Ramos (cell line): ENCODE results near the gene KIFC3.
"Not testable (repeated sequence)": the region's sequence is repeated elsewhere in the genome, so short reads cannot be mapped to it uniquely, and the experiment has no call there.

ENCODE experiments used
- in situ Hi-C: fragments of 300-500 bp; cut with MboI; formaldehyde crosslinking; loops from one replicate; pipeline ENCODE4 v1.14.3; 2022; ENCODE audit warnings: low sequenced_read_pairs; ENCODE audit not compliant: unreplicated experiment

The KIFC3 gene

DNA sequence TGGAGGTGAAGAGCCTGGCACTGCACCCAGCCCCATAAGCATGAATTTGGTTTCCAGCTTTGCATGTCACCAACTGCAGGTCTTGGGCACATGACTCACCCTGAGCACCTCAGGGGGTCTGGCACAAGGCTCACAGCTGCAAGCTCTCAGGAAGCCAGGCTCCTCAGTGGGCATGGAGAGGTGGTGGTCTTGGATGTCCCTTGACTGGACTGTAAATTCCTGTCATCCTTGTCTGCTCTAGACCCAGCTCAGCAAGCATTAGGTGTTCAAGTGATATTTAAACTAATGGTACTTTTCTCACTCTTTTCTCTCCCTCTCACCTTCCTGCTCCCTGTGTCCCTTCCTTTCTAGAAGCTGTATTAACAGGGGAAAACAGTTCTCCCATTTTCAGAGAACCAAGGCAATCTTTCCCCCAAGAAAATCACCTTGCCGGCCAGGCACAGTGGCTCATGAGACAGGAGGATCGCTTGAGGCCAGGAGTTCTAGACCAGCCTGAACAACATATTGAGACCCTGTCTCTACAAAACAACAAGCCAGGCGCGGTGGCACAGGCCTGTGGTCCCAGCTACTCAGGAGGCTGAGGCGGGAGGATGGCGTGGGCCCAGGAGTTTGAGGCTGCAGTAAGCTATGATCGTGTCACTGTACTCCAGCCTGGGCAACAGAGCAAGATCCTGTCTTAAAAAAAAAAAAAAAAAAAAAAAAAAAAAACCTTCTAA, 5.1 kb upstream of the KIFC3 start:
- in situ Hi-C loops: no loop called here

DNA sequence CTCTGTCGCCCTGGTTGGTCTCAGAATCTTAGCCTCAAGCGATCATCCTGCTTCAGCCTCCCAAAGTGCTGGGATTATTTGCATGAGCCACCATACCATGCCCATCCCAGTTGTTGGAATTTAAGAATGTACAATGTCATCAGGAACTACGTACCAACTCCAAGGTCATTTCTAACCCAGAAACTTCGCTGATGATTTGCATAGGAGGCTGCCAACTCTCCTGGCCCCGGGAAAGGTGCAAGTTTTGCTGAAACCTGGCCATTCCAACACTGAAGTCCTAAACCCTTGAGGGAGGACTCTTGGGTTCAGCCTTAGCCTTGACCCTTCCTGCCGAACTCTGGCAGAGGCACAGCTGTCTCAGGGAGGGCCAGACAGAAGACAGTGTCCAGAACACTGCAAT, 2.9 kb upstream of the KIFC3 start:
- in situ Hi-C loops: no loop called here

DNA sequence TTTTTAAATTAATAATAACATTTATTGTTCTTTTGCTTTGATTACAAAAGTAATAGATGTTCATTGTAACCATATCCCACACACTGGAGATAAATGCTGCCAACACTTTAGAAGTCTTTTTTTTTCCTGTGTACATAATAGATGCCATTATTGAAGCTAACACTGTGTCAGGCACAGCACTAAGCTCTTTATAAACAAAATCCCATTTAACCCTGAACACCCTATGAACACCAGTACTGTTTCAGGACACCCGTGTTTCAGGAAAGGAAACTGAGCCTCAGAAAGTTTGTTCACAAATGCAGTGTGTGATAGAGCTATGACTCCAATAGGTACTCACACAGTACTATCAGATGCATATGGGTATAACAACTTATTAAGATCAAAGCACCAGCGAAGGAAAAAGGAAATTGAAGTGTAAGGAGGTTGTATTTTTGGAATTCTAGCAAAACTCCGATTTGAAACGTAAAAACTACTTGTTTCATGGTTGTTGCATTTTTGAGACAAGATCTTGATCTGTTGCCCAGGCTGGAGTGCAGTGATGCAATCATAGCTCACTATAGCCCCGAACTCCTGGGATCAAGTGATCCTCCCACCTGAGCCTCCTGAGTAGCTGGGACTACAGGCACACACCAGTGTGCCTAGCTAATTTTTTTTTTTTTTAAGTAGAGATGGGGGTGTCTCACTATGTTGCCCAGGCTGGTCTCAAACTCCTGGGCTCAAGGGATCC, 2.0 kb upstream of the KIFC3 start:
- in situ Hi-C loops: no loop called here

DNA sequence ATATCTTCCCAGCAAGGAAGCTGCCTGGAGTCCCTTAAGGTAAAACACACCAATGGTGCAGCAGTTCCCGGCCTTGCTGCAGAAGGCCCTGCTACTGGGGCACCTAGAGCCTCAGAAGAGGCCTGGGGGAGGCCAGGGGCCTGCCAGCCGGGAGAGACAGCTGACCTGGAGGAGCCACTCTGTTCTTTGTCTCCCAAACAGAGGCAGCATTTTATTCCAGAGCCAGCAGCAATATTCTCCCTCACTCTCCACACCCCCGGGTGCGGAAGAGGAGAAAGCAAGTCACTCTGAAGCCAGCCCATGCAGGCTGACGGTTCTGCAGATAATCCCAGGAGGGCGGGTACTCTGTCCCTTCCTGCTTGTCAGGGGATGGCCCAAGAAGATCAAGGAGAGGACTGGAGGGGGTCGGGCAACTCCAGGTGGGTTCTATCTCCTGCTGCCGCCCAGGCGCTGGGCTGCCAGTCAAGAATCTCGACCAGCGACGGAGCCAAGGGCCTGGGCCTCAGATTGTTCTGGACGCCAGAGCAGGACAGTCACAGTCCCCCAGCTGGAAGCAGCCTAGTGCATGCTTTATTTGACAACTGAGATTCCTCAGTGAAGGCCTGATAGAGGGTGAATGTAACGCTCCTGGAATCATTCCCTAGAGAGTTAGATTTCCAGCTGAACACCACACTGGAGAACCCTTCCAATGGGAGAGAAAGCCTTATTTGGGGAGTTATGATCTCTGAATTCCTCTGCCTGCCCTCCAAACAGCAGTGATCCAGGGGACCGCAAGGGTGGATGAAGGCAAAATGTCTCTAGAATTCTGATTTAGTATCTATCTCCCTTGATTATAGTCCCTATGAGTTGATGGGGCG, 1.1 kb upstream of the KIFC3 start:
- in situ Hi-C loops: no loop called here

DNA sequence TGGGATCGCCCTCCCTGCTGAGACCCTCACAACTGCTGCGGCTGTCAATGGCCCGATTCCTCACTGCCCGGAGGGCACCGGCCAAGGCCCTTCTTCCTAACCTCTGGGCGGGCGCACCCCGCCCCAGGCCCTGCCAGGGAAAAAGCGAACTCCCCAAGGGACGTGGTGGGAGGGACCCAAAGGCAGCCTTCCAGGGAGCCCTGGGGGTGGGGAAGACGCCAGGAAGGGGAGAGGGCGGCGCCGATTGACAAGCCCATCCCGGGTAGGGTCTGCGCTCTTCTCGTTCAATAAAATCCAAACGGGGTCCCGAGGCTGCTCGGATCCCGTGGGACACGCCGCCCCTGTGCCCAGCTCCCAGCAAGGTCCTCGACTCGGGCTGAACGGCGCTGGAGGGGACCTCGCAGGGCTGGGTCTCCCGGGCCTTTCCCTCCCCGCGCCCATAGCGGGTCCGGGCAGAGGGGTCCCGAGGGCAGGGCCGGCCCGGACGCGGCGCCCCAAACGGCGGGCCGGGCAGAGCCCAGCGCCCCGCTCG, 416 bp downstream of the KIFC3 start:
- in situ Hi-C loops: no loop called here

DNA sequence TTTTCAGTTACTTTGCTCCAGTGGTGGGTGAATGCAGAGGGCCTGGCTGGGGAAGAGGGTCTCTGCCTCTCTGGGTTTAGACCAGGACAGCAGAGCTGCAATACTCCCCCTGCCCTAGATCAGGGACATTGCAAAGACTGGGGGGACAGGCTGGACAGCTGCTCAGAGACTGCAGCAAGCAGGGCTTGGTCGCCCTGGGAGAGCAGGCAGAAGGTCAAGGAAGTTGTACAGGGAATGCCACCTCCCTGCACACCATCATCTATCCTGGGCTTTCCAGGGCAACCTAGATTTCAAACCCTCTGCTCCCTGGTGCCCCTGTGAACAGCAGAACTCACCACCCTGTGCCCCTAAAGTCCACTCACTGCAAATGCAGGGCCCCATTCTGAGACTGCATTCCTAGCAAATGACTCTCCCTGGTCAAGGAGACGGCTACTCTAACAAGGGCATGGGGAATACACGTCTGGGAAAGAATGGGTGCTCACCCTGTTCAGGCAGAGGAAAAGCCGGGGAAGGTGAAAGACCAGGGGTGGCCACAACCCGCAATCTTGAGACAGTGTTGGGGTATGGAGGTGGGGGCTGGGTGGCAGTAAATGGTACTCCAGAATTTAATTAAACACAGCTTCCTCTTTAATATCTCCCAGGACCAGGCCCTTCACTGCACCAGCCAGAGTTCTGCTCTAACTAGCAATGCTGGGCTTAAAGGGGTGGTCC, 1.0 kb downstream of the KIFC3 start:
- in situ Hi-C loops: no loop called here

DNA sequence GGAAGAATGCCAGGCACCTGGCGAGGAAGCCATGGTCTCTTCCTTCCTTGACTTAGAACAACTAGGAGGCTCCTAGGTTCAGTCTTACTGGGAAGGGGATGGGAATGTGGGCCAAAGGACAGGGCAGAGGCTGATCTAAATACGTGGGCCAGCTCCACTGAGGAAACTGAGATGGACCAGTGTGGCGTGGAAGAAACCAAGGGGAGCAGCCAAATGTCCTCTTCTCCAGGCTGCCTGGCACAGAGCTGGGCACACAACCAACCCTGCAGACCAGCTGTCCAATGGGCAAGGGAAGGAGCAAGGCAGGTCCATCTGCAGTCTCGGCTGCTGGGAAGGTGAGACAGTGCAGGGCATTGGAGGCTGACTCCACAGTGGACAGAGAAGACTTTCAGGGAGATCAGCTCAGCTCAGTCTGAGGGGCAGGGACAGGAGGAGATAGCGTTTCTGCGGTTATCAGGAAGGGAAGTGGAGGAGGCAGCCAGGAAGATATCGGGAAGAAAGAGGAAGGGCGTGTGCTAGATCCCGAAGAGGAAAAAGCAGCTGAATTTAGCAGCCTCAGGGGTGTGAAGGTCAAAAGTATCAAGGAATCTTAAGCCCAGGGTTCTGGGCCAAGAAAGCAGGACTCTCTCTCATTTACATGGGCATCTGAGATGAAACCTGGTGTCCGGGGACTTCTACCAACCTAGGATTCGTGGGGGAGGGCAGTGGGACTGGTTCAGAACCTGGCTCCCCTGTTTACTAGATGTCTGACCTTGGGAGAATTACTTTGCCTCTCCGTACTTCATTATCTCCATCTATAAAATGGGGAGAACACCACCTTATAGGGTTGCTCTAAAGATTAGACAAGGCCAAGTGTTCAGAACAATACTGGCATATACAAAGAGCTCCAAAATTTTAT, 1.8 kb downstream of the KIFC3 start:
- in situ Hi-C loops: no loop called here

DNA sequence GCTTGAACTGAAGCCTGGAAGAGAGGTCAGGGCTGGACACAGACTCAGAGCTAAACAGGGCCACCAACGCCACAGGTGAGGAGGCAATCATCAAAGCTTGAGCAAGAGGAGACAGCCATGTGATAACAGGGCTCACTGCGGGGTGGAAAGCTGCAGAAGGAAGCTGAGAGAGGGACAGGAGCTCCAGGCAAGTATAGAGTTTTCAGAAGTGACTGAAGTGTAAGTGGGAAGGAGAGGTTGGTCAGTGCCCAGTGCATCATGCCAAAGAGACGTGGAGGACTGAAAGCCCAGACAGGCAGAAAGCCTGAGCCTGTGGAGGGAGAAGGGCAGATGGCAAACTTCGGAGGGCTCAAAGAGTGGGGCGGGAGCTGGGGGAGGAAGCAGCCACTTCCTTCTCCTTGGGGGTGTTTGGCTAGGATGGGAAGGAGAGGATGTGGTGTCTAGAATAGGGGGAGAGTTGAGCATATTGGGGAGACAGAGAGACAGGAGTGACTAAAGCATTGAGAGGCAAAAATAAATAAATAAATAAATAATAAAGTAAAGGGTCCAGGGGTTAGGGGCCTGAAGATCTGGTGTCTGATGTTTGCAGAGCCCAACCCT, 2.6 kb downstream of the KIFC3 start:
- in situ Hi-C loops: no loop called here

DNA sequence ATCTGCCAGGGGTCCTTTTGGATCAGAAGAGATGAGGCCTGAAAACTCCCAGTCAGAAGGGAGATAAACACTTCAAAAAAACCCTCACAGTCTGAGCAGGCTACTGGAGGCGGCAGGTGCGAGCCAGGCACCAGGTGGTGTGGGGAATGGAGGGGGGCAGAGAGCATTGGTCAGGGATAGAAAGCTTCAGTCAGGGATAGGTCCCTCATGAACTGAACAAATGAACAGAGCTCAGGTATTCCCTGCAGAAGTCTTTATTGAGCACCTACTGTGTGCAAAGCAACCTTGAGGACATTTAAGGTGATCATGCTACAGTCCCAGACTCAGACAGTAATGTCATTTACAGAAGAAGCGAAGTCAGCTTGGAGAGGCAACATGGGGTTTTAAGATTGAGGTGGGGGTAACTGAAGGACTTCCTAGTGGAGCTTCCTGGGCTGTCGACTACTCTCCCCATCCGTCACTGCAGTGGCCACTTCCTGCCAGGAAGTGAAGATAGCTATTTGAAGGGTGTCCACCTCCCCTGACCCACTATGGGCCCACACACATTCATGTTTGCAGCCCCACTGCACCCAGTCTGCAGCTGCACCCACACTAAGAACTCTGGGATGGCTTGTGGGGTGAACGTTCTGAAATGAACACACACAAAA, 3.2 kb downstream of the KIFC3 start:
- in situ Hi-C loops: no loop called here

DNA sequence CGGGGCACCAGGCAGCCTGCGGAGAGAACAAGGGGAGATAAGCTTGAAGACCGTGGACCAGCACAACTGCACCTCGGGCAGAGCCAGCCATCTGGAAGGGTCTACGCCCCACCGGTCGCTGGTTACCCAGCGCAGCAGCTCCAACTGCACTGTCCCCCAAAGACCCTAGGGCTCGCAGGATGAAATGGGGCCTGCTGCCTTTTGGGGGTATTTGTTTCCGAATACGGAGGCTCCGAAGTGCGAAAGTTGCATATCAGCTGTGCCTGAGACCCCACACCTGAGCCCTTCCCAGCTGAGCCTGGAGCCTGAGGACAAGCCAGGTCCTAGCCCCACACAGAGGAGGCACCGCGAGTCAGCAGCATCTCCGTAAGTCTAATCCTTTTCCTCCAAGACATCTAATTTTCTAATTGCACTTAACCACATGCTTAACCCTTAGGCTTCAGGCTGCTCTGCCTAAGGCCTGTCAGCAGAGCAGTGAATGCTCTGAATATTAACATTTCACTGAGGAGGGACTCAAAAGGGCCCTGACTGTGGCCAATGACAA, 4.0 kb downstream of the KIFC3 start:
- in situ Hi-C loops: no loop called here

DNA sequence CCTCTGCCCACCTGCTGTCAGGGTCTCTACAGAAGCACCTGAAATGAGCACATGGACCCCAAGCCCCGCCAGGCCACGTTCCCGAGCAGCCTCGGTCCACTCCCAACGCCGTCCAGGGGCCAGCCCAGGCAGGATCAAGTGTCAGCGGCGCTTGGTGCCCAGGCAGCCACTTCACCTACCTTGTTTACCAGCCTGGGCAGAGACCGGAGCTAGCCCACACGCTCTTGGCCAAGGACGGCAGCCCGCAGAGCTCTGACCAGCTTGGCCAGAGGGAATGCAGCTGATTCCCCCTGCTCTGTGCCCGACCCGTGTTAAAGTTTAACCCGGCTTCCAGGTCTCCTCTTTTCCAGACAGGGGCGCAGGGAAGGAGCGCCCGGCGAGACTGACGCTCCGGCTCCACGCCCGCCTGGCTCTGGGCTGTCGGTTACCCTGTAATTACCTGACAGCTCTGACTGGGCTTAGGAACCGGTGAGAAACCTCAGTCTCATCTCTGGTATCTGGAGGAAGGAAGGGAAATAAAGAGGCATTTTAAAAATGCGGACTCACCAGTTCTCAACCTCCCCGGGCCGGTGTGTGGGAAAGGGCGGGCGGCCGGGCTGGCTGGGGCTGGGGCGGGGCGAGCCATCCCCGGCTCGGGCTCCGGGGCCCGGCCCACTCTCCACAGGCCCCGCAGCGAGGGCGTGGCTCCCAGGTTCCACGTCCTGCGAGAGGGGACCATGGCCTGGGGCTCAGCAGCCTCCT, 4.6 kb downstream of the KIFC3 start:
- in situ Hi-C loops: no loop called here

DNA sequence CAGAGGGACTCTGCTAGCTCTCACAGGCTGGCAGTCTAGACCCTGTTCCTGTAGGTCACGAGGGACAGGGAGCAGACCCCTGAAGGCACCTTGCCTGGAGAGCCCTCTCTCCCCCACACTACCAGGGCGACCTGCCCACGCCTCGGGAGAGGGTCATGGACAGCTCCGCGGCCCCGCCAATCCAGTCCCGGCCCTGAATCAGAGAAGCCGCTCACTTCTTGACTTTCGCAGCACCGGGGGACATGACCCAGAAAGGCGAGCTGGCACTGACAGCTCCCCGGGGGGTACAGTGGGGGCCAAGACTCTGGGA, 5.1 kb downstream of the KIFC3 start:
- in situ Hi-C loops: no loop called here

DNA sequence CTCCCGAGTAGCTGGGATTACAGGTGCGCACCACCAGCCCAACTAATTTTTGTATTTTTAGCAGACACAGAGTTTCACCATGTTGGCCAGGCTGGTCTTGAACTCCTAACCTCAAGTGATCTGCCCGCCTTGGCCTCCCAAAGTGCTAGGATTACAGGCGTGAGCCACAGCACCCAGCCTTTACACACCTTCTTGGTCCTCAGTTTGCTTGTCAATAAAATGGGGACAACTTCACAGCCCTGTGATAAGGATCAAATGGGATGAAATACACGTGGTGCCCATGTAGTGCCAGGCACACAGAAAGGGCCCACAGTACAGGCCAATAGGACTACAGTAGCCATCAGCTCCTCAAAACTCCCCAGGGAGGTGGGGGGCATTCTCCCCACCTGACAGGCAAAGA, 6.3 kb downstream of the KIFC3 start:
- in situ Hi-C loops: not testable (repeated sequence)

DNA sequence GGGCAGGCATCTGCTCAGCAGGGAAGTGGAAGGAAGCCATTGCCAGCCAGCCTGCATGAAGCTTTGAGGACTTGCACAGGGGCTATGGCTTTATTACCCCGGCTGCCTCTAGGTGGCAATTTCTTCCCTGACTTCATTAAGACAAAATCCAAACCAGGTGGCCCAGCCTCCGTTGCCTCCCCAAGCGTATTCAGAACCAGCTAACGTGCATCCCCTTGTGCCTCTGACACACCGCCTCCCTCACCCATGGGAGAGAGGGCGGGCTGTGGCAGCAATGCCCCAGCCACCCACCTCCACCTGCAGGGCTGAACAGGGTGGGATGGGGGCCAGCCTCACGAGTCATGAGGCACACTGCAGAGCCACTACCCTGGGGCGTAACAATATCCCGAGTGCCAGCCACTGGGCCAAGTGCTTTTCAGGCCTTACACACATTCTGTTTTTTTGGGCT, 6.8 kb downstream of the KIFC3 start:
- in situ Hi-C loops: no loop called here

DNA sequence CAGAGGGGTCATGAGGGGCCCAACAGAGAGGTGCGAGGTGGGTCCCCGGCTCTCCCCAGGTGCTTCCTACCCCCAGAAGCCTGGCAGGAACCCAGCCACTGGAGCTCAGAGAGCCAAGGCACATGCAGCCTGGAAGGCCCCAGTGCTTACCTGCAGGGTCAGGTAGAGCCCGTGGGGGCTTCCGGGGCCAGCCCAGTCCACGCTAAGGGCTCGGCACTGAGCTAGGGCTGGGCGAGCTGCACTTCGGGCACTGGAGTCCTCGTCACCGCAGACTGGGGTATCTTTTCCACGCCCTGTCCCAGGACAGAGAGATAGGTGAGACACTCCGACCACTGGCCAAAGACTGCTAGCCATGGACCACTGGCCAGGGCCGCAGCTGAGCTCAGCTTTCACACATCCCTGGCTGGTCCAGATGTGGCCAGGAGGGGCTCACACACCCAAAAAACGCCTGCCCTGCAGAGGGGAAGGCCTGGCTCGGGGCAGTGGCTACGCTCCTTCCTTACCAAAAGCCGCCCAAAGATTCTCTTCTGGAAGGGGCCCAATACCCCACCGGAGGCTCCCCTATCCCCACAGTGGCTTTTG, 7.4 kb downstream of the KIFC3 start:
- in situ Hi-C loops: no loop called here

DNA sequence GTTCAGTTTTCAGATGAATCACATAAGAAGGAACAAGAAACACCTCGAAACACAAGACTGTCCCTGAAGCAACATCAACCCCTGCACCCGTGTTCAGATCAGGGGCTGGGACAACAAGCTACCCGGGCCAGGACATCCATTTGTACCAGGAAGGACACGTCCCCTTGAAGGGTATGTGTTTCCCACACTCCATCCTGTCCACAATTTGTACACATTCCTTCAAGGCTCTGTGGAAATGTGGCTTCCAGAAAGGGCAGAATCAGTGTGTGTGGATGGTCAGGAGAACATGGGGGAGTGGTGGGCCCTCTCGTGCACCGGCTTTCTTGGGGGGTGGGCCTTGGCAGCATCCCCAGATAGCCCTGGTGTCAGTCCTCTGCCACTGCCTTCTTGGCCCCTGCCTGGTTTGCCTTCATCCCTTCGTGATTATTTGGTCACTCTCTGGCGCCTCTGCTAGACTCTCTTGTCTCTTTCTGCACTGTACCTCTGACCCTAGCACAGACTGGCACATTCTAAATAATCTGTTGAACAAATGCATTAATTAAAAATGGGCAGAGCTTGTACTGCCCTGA, 10.3 kb downstream of the KIFC3 start:
- in situ Hi-C loops: no loop called here
